GM18502 (cell line): Measurements from ENCODE around the gene CUL2.
"Not testable (repeated sequence)": the region's sequence is repeated elsewhere in the genome, so short reads cannot be mapped to it uniquely, and the experiment has no call there.

ENCODE experiments used
- ATAC-seq: cut with Tn5 transposase; IDR thresholded peaks from one replicate; pipeline ENCODE4 v1.9.1; 2021; ENCODE audit warnings: mild to moderate bottlenecking; ENCODE audit not compliant: unreplicated experiment, poor library complexity

Gene CUL2

GRCh38 chr10:34988397-34989067 is 101.6 kb downstream of the CUL2 start:
- ATAC-seq, result no peak

- no peak for ATAC-seq
Observed at GRCh38 chr10:34985823-34986222, 104.3 kb downstream of the CUL2 start.

GRCh38 chr10:34985146-34985545 is 105.0 kb downstream of the CUL2 start:
- ATAC-seq, result no peak

GRCh38 chr10:34981844-34982243 is 108.3 kb downstream of the CUL2 start:
- no peak for ATAC-seq

- ATAC-seq, result no peak
Observed at GRCh38 chr10:34979938-34980337, 110.2 kb downstream of the CUL2 start.

- no peak for ATAC-seq
Observed at GRCh38 chr10:34978080-34978479, 112.1 kb downstream of the CUL2 start.

GRCh38 chr10:34976380-34976910 is 113.7 kb downstream of the CUL2 start:
- not testable (repeated sequence) for ATAC-seq

- ATAC-seq, result not testable (repeated sequence)
Observed at GRCh38 chr10:34974364-34975065, 115.6 kb downstream of the CUL2 start.

- ATAC-seq, result not testable (repeated sequence)
Observed at GRCh38 chr10:34973757-34974156, 116.4 kb downstream of the CUL2 start.

- not testable (repeated sequence) for ATAC-seq
Observed at GRCh38 chr10:34973121-34973520, 117.0 kb downstream of the CUL2 start.

- not testable (repeated sequence) for ATAC-seq
Observed at GRCh38 chr10:34972591-34972990, 117.5 kb downstream of the CUL2 start.

- ATAC-seq, result not testable (repeated sequence)
Observed at GRCh38 chr10:34971606-34972334, 118.4 kb downstream of the CUL2 start.

GRCh38 chr10:34969171-34969570 is 121.0 kb downstream of the CUL2 start:
- ATAC-seq, result no peak

GRCh38 chr10:34967335-34967880 is 122.7 kb downstream of the CUL2 start:
- ATAC-seq, result no peak

GRCh38 chr10:34966451-34966850 is 123.7 kb downstream of the CUL2 start:
- ATAC-seq, result no peak

GRCh38 chr10:34966040-34966439 is 124.1 kb downstream of the CUL2 start:
- no peak for ATAC-seq

- no peak for ATAC-seq
Observed at GRCh38 chr10:34964166-34964800, 125.9 kb downstream of the CUL2 start.

GRCh38 chr10:34962866-34963265 is 127.3 kb downstream of the CUL2 start:
- ATAC-seq, result no peak

GRCh38 chr10:34960983-34961382 is 129.2 kb downstream of the CUL2 start:
- ATAC-seq, result no peak

GRCh38 chr10:34959786-34960185 is 130.4 kb downstream of the CUL2 start:
- ATAC-seq, result no peak
